HG02973 (cell line): ENCODE data around the gene SAXO2.
"Not testable (repeated sequence)": the region's sequence is repeated elsewhere in the genome, so short reads cannot be mapped to it uniquely, and the experiment has no call there.

ENCODE experiments used
- ATAC-seq: cut with Tn5 transposase; IDR thresholded peaks from one replicate; pipeline ENCODE4 v1.9.1; 2021; ENCODE audit warnings: moderate library complexity; ENCODE audit not compliant: unreplicated experiment

SAXO2 gene, protein sequence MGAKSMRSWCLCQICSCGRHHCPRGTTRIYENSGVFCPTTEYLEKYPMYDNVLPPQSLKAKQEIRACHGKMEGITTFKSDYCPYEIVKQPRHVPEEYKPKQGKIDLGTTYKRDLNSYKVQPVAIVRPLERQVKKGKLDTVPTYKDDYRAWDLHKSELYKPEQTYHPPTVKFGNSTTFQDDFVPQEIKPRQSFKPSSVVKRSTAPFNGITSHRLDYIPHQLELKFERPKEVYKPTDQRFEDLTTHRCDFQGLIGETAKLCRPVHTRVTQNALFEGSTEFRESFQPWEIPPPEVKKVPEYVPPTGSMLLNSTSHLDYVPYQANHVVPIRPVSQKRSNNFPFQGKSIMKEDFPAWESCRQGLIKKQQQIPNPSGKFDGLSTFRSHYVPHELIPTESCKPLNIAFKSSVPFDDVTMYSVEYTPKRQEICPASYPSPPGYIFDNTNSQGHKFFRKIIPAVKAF

DNA sequence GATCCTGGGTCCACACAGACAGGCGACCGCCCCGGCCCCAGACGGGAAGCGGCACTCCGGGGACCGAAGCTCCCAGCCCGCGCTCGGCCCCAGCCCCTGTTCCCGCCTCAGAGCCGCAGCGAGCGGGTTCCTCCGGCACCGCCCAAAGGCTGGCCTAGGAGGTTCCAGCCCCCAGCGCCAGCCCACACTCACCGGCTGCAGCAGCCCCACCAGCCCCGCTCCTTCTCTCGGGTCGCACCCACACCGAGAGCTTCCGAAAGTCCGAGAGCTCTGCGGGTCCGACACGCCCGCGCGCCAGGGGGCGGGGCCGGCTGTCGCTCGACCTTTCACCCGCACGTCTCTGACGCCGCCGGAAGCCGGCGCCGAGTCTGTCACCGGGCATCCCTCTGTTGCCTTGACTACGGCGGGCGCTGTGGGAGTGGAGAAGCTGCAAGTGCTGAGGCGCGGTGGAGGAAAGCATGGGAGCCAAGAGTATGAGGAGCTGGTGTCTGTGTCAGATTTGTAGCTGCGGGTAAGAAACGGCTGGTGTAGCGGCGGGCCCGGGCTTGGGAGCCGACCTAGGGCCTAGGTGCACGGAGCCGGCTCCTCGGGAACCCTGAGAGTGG lies at the start of gene SAXO2, which contains the start of gene EFL1:
TSS of gene SAXO2 (plus strand) at position 397 of the 605 bp plus-strand sequence. CDS start at position 459, 62 bp downstream.
TSS of gene EFL1 (minus strand) at position 313 of the 605 bp plus-strand sequence. CDS start 956 bp downstream, outside the sequence.
- peak; percentile 95 for ATAC-seq

DNA sequence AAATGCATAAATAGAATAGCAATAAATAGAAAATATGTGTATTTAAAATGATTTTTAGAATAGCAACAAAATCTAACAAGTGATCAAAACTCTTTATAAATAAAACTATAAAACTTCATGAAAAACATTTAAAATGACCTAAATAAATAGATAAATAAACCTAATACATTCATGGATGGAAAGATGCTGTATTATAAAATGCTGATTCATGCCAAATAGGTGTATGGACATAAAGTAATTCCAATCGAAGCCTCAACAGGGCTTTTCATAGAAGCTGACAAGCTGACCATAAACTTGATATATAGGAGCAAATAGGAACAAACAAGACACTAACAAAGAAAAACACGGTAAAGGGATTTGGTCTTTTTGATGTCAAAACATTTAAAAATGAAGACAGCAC lies 46.5 kb upstream of the SAXO2 start:
- ATAC-seq: not testable (repeated sequence)

DNA sequence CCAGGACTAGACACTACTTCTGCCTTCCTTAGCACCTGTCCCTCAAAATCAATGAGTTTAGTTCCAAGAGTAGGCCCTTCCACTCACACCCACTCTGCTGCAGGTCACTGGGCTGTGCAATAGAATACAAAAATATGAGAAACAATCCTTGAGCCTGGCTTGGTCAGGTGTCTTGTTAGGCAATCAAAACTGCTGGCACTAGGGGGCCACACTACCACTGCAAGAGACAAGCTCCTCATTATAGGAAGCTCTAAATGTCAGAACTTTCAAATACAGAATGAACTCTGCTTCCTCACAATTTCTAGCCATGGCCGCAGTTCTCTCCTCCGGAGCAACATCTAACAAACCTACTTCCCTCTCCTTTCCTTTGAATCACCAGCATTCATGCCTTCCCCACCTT lies 41.1 kb upstream of the SAXO2 start:
- not testable (repeated sequence) for ATAC-seq

DNA sequence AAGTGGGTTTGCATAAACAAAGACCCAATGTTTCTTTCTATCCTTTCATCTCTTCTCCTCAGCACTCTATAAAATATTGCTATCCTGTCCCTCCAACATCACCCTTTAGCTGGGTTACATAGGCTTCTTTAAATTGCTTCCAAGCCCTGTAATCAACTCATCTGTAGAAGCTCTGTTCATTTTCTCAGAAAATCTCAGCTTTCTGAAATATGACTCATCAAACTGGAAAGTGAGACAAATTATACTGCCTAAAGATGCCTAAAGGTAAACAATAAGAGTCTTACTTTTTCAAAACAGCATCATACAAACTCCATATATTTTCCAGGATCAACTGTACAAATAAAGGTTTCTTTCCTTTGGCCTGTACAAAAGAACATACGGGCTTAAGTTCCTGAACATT lies 33.9 kb upstream of the SAXO2 start:
- no peak for ATAC-seq

GRCh38 chr15:82231233-82231632 lies 31.4 kb upstream of the SAXO2 start:
- ATAC-seq: no peak

GRCh38 chr15:82231842-82232241 lies 30.8 kb upstream of the SAXO2 start:
- no peak for ATAC-seq

DNA sequence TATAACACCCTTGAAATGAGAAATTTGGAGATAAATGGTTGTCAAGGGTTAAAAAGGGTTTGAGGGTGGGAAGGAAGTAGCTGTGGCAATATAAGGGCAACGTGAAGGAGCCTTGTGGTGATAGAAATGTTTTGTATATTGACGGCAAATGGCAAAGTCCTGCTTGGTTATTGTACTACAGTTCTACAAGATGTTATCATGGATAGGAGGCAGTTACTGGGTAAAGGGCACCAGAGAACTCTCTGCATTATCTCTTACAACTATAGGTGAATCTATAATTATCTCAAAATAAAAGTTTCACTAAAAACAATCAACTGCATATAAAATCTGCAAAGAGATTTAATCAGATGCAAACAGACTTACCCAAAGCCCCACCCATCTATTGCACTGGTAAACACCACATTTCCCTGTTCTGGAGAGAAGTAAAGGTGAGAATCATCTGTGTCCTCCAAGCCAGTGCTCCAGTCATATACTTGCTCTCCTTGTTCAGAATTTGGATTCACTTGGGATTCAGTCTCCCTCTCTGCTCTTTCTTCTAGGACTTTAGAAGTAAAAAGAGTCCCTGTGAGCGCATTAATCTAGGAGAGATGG lies 24.6 kb upstream of the SAXO2 start:
- ATAC-seq: not testable (repeated sequence)

DNA sequence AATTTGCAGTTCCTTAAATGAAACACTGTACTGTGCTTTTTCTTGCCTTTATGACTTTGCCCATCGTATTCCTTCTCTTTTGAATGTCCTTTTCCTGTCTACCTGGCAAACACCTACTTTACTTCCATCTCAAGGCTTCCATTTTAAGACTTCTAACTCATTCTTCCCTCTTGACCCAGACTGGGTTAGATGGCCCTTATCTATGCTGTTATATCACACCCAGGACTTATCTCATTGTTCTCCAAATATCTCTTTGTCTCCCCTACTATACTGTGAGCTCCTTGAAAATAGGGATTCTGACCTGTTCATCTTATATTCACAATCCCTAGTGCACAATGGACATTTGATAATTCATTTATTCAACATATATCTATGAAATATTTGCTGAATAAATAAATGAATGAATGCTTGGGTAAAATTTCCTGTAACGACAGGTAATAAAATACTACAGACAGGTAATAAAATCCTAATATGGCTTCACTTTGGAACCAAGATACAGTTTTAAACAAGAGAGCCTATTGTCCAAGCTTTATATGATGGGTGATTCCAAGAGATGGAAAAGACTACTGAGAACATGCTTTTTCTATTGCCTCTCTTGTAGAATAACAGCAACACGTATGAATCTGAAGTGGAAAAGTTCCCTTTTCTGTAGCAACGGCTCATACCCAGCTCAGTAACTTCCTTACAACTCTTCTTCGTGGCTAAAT lies 22.8 kb upstream of the SAXO2 start:
- ATAC-seq: no peak

- not testable (repeated sequence) for ATAC-seq
Observed at GRCh38 chr15:82241836-82242499, 20.6 kb upstream of the SAXO2 start.

DNA sequence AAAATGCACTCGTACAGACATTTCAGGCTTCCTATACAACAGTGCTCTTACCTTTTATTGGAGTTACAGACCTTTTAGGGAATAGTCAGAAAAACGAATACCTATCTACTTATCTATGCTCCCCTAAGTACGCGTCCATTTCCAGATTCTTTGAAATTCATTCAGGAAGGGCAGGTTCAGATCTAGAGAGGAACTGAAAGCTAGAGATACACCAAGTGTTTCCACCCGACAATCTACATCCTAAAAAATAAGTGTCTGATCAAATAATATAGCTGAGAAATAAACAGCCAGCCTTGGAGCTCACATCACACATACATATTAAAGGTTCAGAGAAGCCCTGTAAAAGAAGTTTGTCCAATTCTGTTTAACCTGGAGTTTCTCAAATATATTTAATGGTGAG lies 19.0 kb upstream of the SAXO2 start:
- not testable (repeated sequence) for ATAC-seq

DNA sequence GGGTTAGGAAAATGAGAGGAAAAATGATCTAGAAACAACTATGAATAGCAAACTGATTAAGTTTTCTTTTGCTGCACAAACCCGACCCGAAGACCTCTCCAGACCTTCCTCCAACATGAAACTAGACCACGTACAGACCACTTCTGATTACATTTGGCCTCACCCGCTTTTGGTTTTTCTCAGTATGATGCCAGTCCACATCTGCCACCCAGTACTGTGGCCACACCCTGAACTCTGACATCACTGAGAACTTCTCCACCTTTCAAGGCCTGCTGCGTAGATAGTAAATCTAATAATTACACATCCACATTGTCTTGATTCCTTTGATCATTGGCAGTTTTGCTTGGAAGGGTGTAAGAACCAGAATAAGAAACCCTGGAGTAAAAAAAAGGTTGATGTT lies 16.7 kb upstream of the SAXO2 start:
- ATAC-seq: not testable (repeated sequence)

DNA sequence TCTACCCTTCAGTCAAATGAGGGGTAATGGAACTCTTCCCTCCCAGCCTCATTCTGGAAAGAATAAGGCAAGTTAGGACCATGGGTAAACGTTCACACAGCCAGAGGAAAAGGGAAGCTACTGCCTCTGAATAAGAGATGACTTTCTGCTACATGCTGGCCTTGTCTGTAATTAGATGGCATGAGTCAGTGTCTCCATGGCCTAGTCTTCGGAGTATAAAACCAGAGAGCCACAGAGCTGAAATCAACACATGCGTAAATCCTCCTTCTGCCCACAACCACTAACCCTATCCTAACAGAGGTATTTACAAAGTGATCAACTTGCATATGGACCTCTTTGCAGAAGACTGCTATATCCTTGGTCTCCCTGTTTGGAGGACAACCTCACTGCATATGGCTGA lies 14.4 kb upstream of the SAXO2 start:
- not testable (repeated sequence) for ATAC-seq

GRCh38 chr15:82261566-82262421 lies 824 bp upstream of the SAXO2 start:
- peak; percentile 18 for ATAC-seq

- ATAC-seq: no peak
Observed at GRCh38 chr15:82263350-82263749, 732 bp downstream of the SAXO2 start.

DNA sequence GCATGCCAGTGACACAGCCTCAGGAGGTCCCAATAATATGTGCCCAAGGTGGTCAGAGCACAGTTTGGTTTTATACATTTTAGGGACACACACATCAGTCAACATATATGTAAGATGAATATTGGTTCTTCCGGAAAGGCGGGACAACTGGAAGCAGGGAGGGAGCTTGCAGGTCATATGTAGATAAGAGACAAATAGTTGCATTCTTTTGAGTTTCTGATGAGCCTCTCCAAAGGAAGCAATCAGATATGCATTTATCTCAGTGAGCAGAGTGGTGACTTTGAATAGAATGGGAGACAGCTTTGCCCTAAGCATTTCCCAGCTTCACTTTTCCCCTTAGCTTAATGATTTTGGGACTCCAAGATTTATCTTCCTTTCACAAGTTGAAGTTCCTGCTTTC lies 4.5 kb downstream of the SAXO2 start:
- ATAC-seq: not testable (repeated sequence)

GRCh38 chr15:82268454-82268853 lies 5.8 kb downstream of the SAXO2 start:
- not testable (repeated sequence) for ATAC-seq

DNA sequence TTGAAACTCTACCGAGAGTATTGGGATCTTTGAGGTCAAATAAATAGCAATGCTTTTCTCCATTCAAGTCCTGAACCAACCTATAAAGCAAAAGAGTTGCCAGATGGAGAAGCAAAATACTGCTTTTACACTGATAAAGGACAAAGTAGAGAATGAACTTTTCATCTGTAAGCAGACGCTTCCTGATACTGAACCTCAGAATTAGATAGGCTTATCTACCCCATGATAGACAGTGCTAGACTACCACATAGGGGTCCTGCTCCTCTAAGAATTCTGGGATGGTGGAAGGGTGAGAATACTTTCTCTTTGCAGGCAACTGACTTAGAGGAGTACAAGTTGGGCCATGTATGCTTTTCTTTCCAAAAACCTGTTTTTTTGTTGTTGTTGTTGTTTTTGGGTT lies 9.5 kb downstream of the SAXO2 start:
- no peak for ATAC-seq

DNA sequence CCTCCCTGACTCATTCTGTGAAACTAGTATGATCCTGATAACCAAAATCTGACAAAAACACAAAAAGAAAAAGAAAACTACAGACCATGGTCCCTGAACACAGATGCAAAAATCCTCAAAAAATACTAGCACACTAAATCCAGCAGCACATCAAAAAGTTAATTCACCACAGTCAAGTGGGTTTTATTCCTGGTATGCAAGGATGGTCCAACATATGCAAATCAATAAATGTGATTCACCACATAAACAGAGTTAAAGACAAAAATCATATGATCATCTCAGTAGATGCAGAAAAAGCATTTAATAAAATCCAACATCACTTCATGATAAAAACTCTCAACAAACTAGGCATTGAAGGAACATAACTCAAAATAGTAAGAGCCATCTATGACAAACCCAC lies 12.8 kb downstream of the SAXO2 start:
- ATAC-seq: no peak

DNA sequence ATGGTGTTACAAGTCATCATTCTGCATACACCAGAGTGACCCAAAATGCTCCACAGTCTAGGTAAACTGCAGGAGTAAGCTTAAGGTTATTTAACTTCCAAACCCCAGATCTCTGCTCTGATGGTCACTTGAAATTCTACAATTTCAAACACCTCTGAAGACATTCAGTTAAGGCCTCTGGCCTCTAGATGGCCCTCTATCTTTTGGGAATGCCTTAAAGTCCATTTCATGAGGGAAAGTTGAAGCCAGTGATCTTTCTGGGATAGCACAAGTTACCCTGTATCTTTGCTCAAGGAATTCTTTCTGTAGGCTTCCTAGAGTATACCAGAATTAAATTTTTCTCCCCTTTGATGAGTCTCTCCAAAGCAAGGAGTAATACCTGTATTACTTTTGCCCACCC lies 18.7 kb downstream of the SAXO2 start:
- not testable (repeated sequence) for ATAC-seq

DNA sequence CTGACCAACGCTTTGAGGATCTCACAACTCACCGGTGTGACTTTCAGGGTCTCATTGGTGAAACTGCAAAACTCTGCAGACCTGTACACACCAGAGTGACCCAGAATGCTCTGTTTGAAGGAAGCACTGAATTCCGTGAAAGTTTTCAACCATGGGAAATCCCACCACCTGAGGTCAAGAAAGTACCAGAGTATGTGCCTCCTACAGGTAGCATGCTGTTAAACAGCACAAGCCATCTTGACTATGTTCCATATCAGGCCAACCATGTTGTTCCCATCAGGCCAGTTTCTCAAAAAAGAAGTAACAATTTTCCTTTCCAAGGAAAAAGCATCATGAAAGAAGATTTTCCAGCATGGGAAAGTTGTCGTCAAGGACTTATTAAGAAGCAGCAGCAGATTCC lies 19.8 kb downstream of the SAXO2 start:
- ATAC-seq: not testable (repeated sequence)
